ENCODE measurements around the gene ARPP19. TPM values are rescaled to one million over a fixed set of nuclear protein-coding genes. Genes with fewer than 3 reads are reported as not detected.
"Not testable (repeated sequence)": the region's sequence is repeated elsewhere in the genome, so short reads cannot be mapped to it uniquely, and the experiment has no call there.

The ARPP19 gene
- 147 TPM for polyA plus RNA-seq (ENCODE audit: insufficient read length)
- long read RNA-seq, donor 1, full-length matches to known transcripts: 59 of 59 reads
- long read RNA-seq, donor 1, partial matches to known transcripts: 0 of 59 reads
- long read RNA-seq, donor 1, other reads (novel, unspliced or antisense): 0 of 59 reads
- long read RNA-seq, donor 2, full-length matches to known transcripts: 67 of 67 reads
- long read RNA-seq, donor 2, partial matches to known transcripts: 0 of 67 reads
- long read RNA-seq, donor 2, other reads (novel, unspliced or antisense): 0 of 67 reads
- long read RNA-seq, donor 3, full-length matches to known transcripts: 39 of 39 reads
- long read RNA-seq, donor 3, partial matches to known transcripts: 0 of 39 reads
- long read RNA-seq, donor 3, other reads (novel, unspliced or antisense): 0 of 39 reads
- long read RNA-seq, donor 4, partial matches to known transcripts: 0 of 1 reads
- long read RNA-seq, donor 4, other reads (novel, unspliced or antisense): 0 of 1 reads
- long read RNA-seq, donor 5, full-length matches to known transcripts: 42 of 42 reads
- long read RNA-seq, donor 5, partial matches to known transcripts: 0 of 42 reads
- long read RNA-seq, donor 5, other reads (novel, unspliced or antisense): 0 of 42 reads
- long read RNA-seq, donor 6, full-length matches to known transcripts: 45 of 45 reads
- long read RNA-seq, donor 6, partial matches to known transcripts: 0 of 45 reads
- long read RNA-seq, donor 6, other reads (novel, unspliced or antisense): 0 of 45 reads
- long read RNA-seq, donor 7, full-length matches to known transcripts: 64 of 64 reads
- long read RNA-seq, donor 7, partial matches to known transcripts: 0 of 64 reads
- long read RNA-seq, donor 7, other reads (novel, unspliced or antisense): 0 of 64 reads
- long read RNA-seq, donor 8, full-length matches to known transcripts: 24 of 24 reads
- long read RNA-seq, donor 8, partial matches to known transcripts: 0 of 24 reads
- long read RNA-seq, donor 8, other reads (novel, unspliced or antisense): 0 of 24 reads

- DNase-seq: peak; percentile 86
Measured at GRCh38 chr15:52568601-52569585, at the start of gene ARPP19. Gene ARPP19, minus strand, starts transcription at chr15:52569030. Its CDS starts 138 bp downstream, at chr15:52568892.

- no peak for DNase-seq
Measured at GRCh38 chr15:52617026-52617425, 48.2 kb upstream of the ARPP19 start.

GRCh38 chr15:52615302-52615701, 46.5 kb upstream of the ARPP19 start:
- DNase-seq: no peak

- no peak for DNase-seq
Measured at GRCh38 chr15:52609593-52609992, 40.8 kb upstream of the ARPP19 start.

GRCh38 chr15:52584414-52584813, 15.6 kb upstream of the ARPP19 start:
- DNase-seq: no peak

- no peak for DNase-seq
Measured at GRCh38 chr15:52579852-52580251, 11.0 kb upstream of the ARPP19 start.

GRCh38 chr15:52576692-52577091, 7.9 kb upstream of the ARPP19 start:
- DNase-seq: no peak

GRCh38 chr15:52575573-52575972, 6.7 kb upstream of the ARPP19 start:
- not testable (repeated sequence) for DNase-seq

- DNase-seq: no peak
Measured at GRCh38 chr15:52575072-52575471, 6.2 kb upstream of the ARPP19 start.

GRCh38 chr15:52574623-52575022, 5.8 kb upstream of the ARPP19 start:
- DNase-seq: not testable (repeated sequence)

GRCh38 chr15:52567871-52568600, 794 bp downstream of the ARPP19 start:
- peak; percentile 55 for DNase-seq

GRCh38 chr15:52566889-52567288, 1.9 kb downstream of the ARPP19 start:
- no peak for DNase-seq

GRCh38 chr15:52565417-52566358, 3.1 kb downstream of the ARPP19 start:
- DNase-seq: not testable (repeated sequence)

- no peak for DNase-seq
Measured at GRCh38 chr15:52563501-52564060, 5.2 kb downstream of the ARPP19 start.

- DNase-seq: no peak
Measured at GRCh38 chr15:52559575-52559974, 9.3 kb downstream of the ARPP19 start.

- DNase-seq: no peak
Measured at GRCh38 chr15:52559022-52559421, 9.8 kb downstream of the ARPP19 start.

GRCh38 chr15:52558196-52558595, 10.6 kb downstream of the ARPP19 start:
- DNase-seq: no peak

- no peak for DNase-seq
Measured at GRCh38 chr15:52557274-52557641, 11.6 kb downstream of the ARPP19 start.

Measured in left kidney (tissue), 8 donors.